ENCODE data around the gene SGK1.
"Not testable (repeated sequence)": the region's sequence is repeated elsewhere in the genome, so short reads cannot be mapped to it uniquely, and the experiment has no call there.

Gene SGK1

GRCh38 chr6:134216301-134217010, 101.5 kb downstream of the SGK1 start:
- no peak for DNase-seq

- not testable (repeated sequence) for DNase-seq
Measured at GRCh38 chr6:134213410-134213809, 104.5 kb downstream of the SGK1 start.

GRCh38 chr6:134211297-134211696, 106.6 kb downstream of the SGK1 start:
- peak; percentile 70 to 84 for DNase-seq

GRCh38 chr6:134207421-134207820, 110.5 kb downstream of the SGK1 start:
- peak in 1 of 2 experiments; percentile 11 for DNase-seq

GRCh38 chr6:134205366-134205765, 112.5 kb downstream of the SGK1 start:
- peak in 1 of 2 experiments; percentile 12 for DNase-seq

GRCh38 chr6:134204759-134205158, 113.2 kb downstream of the SGK1 start:
- DNase-seq, result not testable (repeated sequence)

- DNase-seq, result no peak
Measured at GRCh38 chr6:134204031-134204430, 113.9 kb downstream of the SGK1 start.

GRCh38 chr6:134201716-134202115, 116.2 kb downstream of the SGK1 start:
- no peak for DNase-seq

- DNase-seq, result no peak
Measured at GRCh38 chr6:134199848-134200606, 117.9 kb downstream of the SGK1 start.

GRCh38 chr6:134198093-134198492, 119.8 kb downstream of the SGK1 start:
- DNase-seq, result no peak

- DNase-seq, result not testable (repeated sequence)
Measured at GRCh38 chr6:134197685-134198084, 120.2 kb downstream of the SGK1 start.

- DNase-seq, result no peak
Measured at GRCh38 chr6:134196568-134197193, 121.2 kb downstream of the SGK1 start.

GRCh38 chr6:134195985-134196384, 121.9 kb downstream of the SGK1 start:
- no peak for DNase-seq

- DNase-seq, result no peak
Measured at GRCh38 chr6:134195164-134195906, 122.6 kb downstream of the SGK1 start.

- no peak for DNase-seq
Measured at GRCh38 chr6:134193536-134194498, 124.1 kb downstream of the SGK1 start.

- not testable (repeated sequence) for DNase-seq
Measured at GRCh38 chr6:134192609-134193008, 125.3 kb downstream of the SGK1 start.

GRCh38 chr6:134190883-134191282, 127.0 kb downstream of the SGK1 start:
- no peak for DNase-seq

- no peak for DNase-seq
Measured at GRCh38 chr6:134187751-134188150, 130.2 kb downstream of the SGK1 start.

- DNase-seq, result no peak
Measured at GRCh38 chr6:134187154-134187553, 130.8 kb downstream of the SGK1 start.

GRCh38 chr6:134186355-134186754, 131.6 kb downstream of the SGK1 start:
- DNase-seq, result no peak

- DNase-seq, result no peak
Measured at GRCh38 chr6:134185277-134185676, 132.6 kb downstream of the SGK1 start.

GRCh38 chr6:134183844-134184243, 134.1 kb downstream of the SGK1 start:
- no peak for DNase-seq
